Stomach (tissue), 4 donors: ENCODE results near the gene TXNDC12.

ENCODE experiments used
- EP300 ChIP-seq: sonication (generic); formaldehyde crosslinking; IDR thresholded peaks from one replicate; pipeline ENCODE4 v1.6.1; 2017; ENCODE audit warnings: antibody characterized with exemption
- POLR2A ChIP-seq, 4 donors: fragments of 450-650 bp; IDR thresholded peaks; one replicate each; pipeline ENCODE4 v1.6.1; 2016; ENCODE audit warnings: antibody characterized with exemption in 4 of 4, control low read depth in 2 of 4, mild to moderate bottlenecking in 1 of 4, moderate library complexity in 1 of 4
- POLR2AphosphoS5 ChIP-seq, 3 donors: sonication (generic); formaldehyde crosslinking; IDR thresholded peaks; one replicate each; pipeline ENCODE4 v1.6.1; 2016; ENCODE audit warnings: antibody characterized with exemption in 3 of 3
- TF ChIP-seq, protein P1 (sequence below), 7 experiments: fragments of 450-650 bp in 4 of 7; fragments of 200-600 bp in 3 of 7; sonication (generic) in 3 of 7; IDR thresholded peaks; one replicate each; pipeline ENCODE4 v1.5.1; 2016 to 2019; ENCODE audit warnings: antibody characterized with exemption in 7 of 7, control low read depth in 2 of 7, mild to moderate bottlenecking in 1 of 7

GRCh38 chr1:52053862-52054261, 1.1 kb downstream of the TXNDC12 start:
- TF ChIP-seq, protein P1, sequence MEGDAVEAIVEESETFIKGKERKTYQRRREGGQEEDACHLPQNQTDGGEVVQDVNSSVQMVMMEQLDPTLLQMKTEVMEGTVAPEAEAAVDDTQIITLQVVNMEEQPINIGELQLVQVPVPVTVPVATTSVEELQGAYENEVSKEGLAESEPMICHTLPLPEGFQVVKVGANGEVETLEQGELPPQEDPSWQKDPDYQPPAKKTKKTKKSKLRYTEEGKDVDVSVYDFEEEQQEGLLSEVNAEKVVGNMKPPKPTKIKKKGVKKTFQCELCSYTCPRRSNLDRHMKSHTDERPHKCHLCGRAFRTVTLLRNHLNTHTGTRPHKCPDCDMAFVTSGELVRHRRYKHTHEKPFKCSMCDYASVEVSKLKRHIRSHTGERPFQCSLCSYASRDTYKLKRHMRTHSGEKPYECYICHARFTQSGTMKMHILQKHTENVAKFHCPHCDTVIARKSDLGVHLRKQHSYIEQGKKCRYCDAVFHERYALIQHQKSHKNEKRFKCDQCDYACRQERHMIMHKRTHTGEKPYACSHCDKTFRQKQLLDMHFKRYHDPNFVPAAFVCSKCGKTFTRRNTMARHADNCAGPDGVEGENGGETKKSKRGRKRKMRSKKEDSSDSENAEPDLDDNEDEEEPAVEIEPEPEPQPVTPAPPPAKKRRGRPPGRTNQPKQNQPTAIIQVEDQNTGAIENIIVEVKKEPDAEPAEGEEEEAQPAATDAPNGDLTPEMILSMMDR (IDR thresholded peaks at IDR 0.05): no peak
- no peak for TF ChIP-seq POLR2A (IDR thresholded peaks at IDR 0.05)
- TF ChIP-seq POLR2AphosphoS5 (IDR thresholded peaks at IDR 0.05): no peak
- no peak for TF ChIP-seq EP300
